H1 (cell line): ENCODE measurements around the gene TNP1. TPM values are rescaled to one million over a fixed set of nuclear protein-coding genes. Genes with fewer than 3 reads are reported as not detected.

Experiments used
- CTCF ChIA-PET: fragments of 300-600 bp; sonication (Branson Sonifier 250); formaldehyde crosslinking; loops from one replicate; lab custom pipeline; 2021; ENCODE audit not compliant: partially characterized antibody; lab: Charles Lee
- POLR2A ChIA-PET: fragments of 300-600 bp; sonication (Branson Sonifier 250); formaldehyde crosslinking; loops from one replicate; lab custom pipeline; 2021; ENCODE audit warnings: inconsistent platforms; ENCODE audit not compliant: partially characterized antibody; lab: Charles Lee
- DNase-seq, 2 experiments: peaks; one replicate each; pipeline versions ENCODE4 v3.0.0 to v3.0.0-alpha.2; 2010 to 2022; ENCODE audit warnings: low spot score in 2 of 2, low read depth in 1 of 2, mixed read lengths in 1 of 2
- FAIRE-seq: peaks from 2 replicates; lab custom pipeline; 2011; peaks lifted over from hg19 to GRCh38; lab: Jason Lieb, UNC
- H2AFZ ChIP-seq: 2 replicates; pipeline ENCODE4 v1.8.1; 2012; ENCODE audit warnings: low read length, inconsistent platforms
- H2AK5ac ChIP-seq: 2 replicates; pipeline ENCODE4 v1.6.1; 2013; ENCODE audit warnings: low read depth, low read length
- H2BK120ac ChIP-seq: replicated peaks from 2 replicates; pipeline ENCODE3; 2013; ENCODE audit warnings: low read depth, low read length, inconsistent platforms
- H2BK12ac ChIP-seq: 2 replicates; pipeline ENCODE4 v1.6.1; 2013; ENCODE audit warnings: low read depth, low read length
- H2BK15ac ChIP-seq: 2 replicates; pipeline ENCODE4 v1.6.1; 2013; ENCODE audit warnings: low read length
- H2BK20ac ChIP-seq: 2 replicates; pipeline ENCODE4 v1.6.1; 2013; ENCODE audit warnings: low read length
- H2BK5ac ChIP-seq: 2 replicates; pipeline ENCODE4 v1.6.1; 2013; ENCODE audit warnings: low read depth, low read length
- H3K14ac ChIP-seq: 2 replicates; pipeline ENCODE4 v1.6.1; 2013; ENCODE audit warnings: inconsistent platforms; ENCODE audit not compliant: insufficient read length
- H3K18ac ChIP-seq: 2 replicates; pipeline ENCODE4 v1.6.1; 2013; ENCODE audit warnings: low read length; ENCODE audit errors: extremely low read depth
- H3K23ac ChIP-seq: 2 replicates; pipeline ENCODE4 v1.6.1; 2013; ENCODE audit warnings: inconsistent platforms; ENCODE audit not compliant: insufficient read length
- H3K23me2 ChIP-seq: 2 replicates; pipeline ENCODE4 v1.6.1; 2013; ENCODE audit warnings: low read depth, low read length
- H3K27ac ChIP-seq: 2 replicates; pipeline ENCODE4 v1.6.1; 2011; ENCODE audit warnings: low read depth, low read length, inconsistent platforms
- H3K27me3 ChIP-seq, 4 experiments: replicated peaks in 1 of 4; 1 replicate in 1 of 4; 2 replicates in 3 of 4; pipeline versions ENCODE4 v1.6.1 to v1.8.1; 2011 to 2013; ENCODE audit warnings: low read length in 3 of 4, mild to moderate bottlenecking in 3 of 4, inconsistent platforms in 2 of 4, mixed read lengths in 2 of 4, moderate library complexity in 1 of 4; ENCODE audit not compliant: control insufficient read depth in 3 of 4, insufficient read depth in 3 of 4; ENCODE audit errors: extremely low read depth in 1 of 4
- H3K36me3 ChIP-seq, 4 experiments: 2 replicates each; pipeline versions ENCODE4 v1.6.1 to v1.8.1; 2011 to 2013; ENCODE audit warnings: mild to moderate bottlenecking in 4 of 4, low read length in 3 of 4, moderate library complexity in 2 of 4, control low read depth in 1 of 4, inconsistent platforms in 1 of 4; ENCODE audit not compliant: insufficient read depth in 4 of 4, control insufficient read depth in 2 of 4
- H3K4ac ChIP-seq: replicated peaks from 2 replicates; pipeline ENCODE3; 2013; ENCODE audit warnings: low read length, low read depth, mixed read lengths, inconsistent platforms; ENCODE audit not compliant: insufficient read length
- H3K4me1 ChIP-seq, 4 experiments: replicated peaks in 1 of 4; 1 replicate in 1 of 4; 2 replicates in 3 of 4; pipeline versions ENCODE4 v1.6.1 to v1.8.1; 2011 to 2013; ENCODE audit warnings: low read length in 3 of 4, inconsistent platforms in 2 of 4, mixed read lengths in 1 of 4; ENCODE audit not compliant: insufficient read depth in 4 of 4, control insufficient read depth in 3 of 4
- H3K4me2 ChIP-seq, 2 experiments: 2 replicates each; pipeline versions ENCODE4 v1.6.1 to v1.8.1; 2011 to 2013; ENCODE audit warnings: low read depth in 2 of 2, low read length in 2 of 2, control low read depth in 1 of 2, inconsistent platforms in 1 of 2, mild to moderate bottlenecking in 1 of 2; ENCODE audit not compliant: insufficient read depth in 1 of 2
- H3K4me3 ChIP-seq, 4 experiments: fragments of 200-600, 300-600 bp in 1 of 4; sonication (generic), shearing (Covaris generic), sonication (Bioruptor Twin) in 1 of 4; 2 replicates each; pipeline versions ENCODE4 v1.5.1 to v1.8.1; 2011 to 2016; ENCODE audit warnings: low read length in 4 of 4, low read depth in 3 of 4, control low read depth in 2 of 4, inconsistent platforms in 2 of 4, mild to moderate bottlenecking in 2 of 4, mixed read lengths in 1 of 4, moderate library complexity in 1 of 4; ENCODE audit not compliant: insufficient read depth in 2 of 4; ENCODE audit errors: extremely low read depth in 1 of 4
- H3K56ac ChIP-seq: replicated peaks from 2 replicates; pipeline ENCODE3; 2013; ENCODE audit warnings: low read depth, mild to moderate bottlenecking, mixed read lengths, low read length, inconsistent platforms; ENCODE audit not compliant: insufficient read length
- H3K79me1 ChIP-seq: 2 replicates; pipeline ENCODE4 v1.6.1; 2013; ENCODE audit warnings: low read depth, low read length, control low read depth
- H3K79me2 ChIP-seq, 2 experiments: 2 replicates each; pipeline versions ENCODE4 v1.6.1 to v1.8.1; 2012 to 2013; ENCODE audit warnings: low read length in 2 of 2, mild to moderate bottlenecking in 2 of 2, inconsistent platforms in 1 of 2; ENCODE audit not compliant: insufficient read depth in 2 of 2, control insufficient read depth in 1 of 2
- H3K9ac ChIP-seq, 4 experiments: replicated peaks in 1 of 4; 1 replicate in 1 of 4; 2 replicates in 3 of 4; pipeline versions ENCODE4 v1.6.1 to v1.8.1; 2011 to 2013; ENCODE audit warnings: low read depth in 3 of 4, low read length in 3 of 4, control low read depth in 2 of 4, mild to moderate bottlenecking in 2 of 4, moderate library complexity in 2 of 4, inconsistent platforms in 1 of 4; ENCODE audit errors: extremely low read depth in 1 of 4
- H3K9me3 ChIP-seq, 2 experiments: 2 replicates each; pipeline versions ENCODE4 v1.6.1 to v1.8.1; 2012 to 2013; ENCODE audit warnings: mild to moderate bottlenecking in 2 of 2, moderate library complexity in 2 of 2, control low read depth in 1 of 2, inconsistent platforms in 1 of 2, low read depth in 1 of 2, low read length in 1 of 2, mixed read lengths in 1 of 2; ENCODE audit not compliant: insufficient read depth in 2 of 2
- H4K20me1 ChIP-seq, 2 experiments: replicated peaks in 1 of 2; 2 replicates each; pipeline versions ENCODE3 to v1.8.1; 2011 to 2013; ENCODE audit warnings: inconsistent platforms in 2 of 2, low read length in 2 of 2, mild to moderate bottlenecking in 1 of 2; ENCODE audit not compliant: insufficient read depth in 2 of 2, control insufficient read depth in 1 of 2
- H4K5ac ChIP-seq: 2 replicates; pipeline ENCODE4 v1.6.1; 2013; ENCODE audit warnings: low read length, low read depth, mixed read lengths, inconsistent platforms; ENCODE audit not compliant: insufficient read length
- H4K8ac ChIP-seq: 2 replicates; pipeline ENCODE4 v1.8.0; 2013; ENCODE audit warnings: mild to moderate bottlenecking, moderate library complexity, low read length, inconsistent platforms; ENCODE audit not compliant: insufficient read depth; ENCODE audit errors: extremely low read depth
- H4K91ac ChIP-seq: replicated peaks from 2 replicates; pipeline ENCODE3; 2013; ENCODE audit warnings: low read length, mixed read lengths, inconsistent platforms; ENCODE audit not compliant: insufficient read length
- GTF2F1 ChIP-seq: IDR thresholded peaks from 2 replicates; pipeline ENCODE4 v1.6.1; 2012; ENCODE audit warnings: low read depth, low read length, improper control_type of control experiment, borderline replicate concordance
- MAFK ChIP-seq: IDR thresholded peaks from 2 replicates; pipeline ENCODE4 v1.6.1; 2012; ENCODE audit warnings: low read depth, mild to moderate bottlenecking, improper control_type of control experiment, low read length
- ZNF274 ChIP-seq: IDR thresholded peaks from 2 replicates; pipeline ENCODE4 v1.7.0; 2012; ENCODE audit warnings: low read length, borderline replicate concordance; ENCODE audit errors: extremely low read depth
- WGBS, 2 experiments: shearing (Covaris generic) in 1 of 2; methylation state at CpG; one replicate each; pipeline versions ENCODE4 v1.1.6 to v1.1.7; 2013 to 2015; ENCODE audit warnings: low lambda C conversion rate in 2 of 2, mixed read lengths in 2 of 2, inconsistent platforms in 1 of 2, low coverage in 1 of 2, missing lambda C conversion rate in 1 of 2; ENCODE audit not compliant: insufficient replicate concordance in 2 of 2, insufficient coverage in 1 of 2, insufficient read length in 1 of 2; ENCODE audit errors: extremely low coverage in 1 of 2, missing lambda C conversion rate in 1 of 2; 5-methylcytosine and 5-hydroxymethylcytosine counted together
- polyA plus RNA-seq, 7 experiments: library from polyadenylated mRNA; depleted of rRNA in 3 of 7; stranded (reverse) in 5 of 7; unstranded in 2 of 7; fragments of >200 nt in 5 of 7; fragments of 200-250 nt in 2 of 7; gene quantifications; 1 replicate in 5 of 7; 2 replicates in 1 of 7; 4 replicates in 1 of 7; pipeline versions ENCODE4 v1.2.1 to v1.2.3, GENCODE V29; 2011 to 2013; ENCODE audit warnings: missing spikeins in 2 of 7, mixed read lengths in 2 of 7
- total RNA-seq: library from RNA; stranded (reverse); fragmentation: NEBNext Ultra II Directional; extraction: Animal tissue kit (Norgen Biotek cat#: 25700); gene quantifications from 2 replicates; pipeline ENCODE4 v1.2.1, GENCODE V29; 2021
- TF ChIP-seq, protein P1 (sequence below): IDR thresholded peaks from 2 replicates; pipeline ENCODE4 v1.6.1; 2011; ENCODE audit warnings: low read length, improper control_type of control experiment

Gene TNP1
- total and polyA plus RNA-seq, 2 of the 8 experiments (the other 6 are each of a cell fraction or from before 2014, with no cell fraction given) = not detected

DNA sequence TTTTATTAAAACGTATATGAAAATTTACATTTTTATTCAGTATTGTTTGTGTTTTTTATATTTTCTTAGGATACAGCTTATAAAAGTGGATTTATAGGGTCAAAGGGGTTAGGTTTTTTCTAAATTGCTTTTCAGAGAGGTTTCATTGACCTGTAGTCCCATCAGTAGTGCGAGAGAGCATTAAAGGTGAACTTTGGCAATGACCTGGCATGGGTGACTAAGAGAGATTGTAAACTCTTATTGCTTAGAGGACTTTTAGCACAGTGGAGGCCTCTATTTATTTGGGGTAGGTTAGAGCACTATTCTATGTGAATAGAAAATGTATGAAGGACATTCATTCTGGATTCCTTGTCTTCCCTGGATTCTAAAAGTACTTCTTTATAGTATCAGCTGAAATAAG lies 16.0 kb upstream of the TNP1 start:
- ChIA-PET CTCF (interaction anchor here (0.7 to 1.0 kb wide), 2 partner anchors 89 to 599 kb away, joined by 3 read pairs; no protein-coding TSS in a partner anchor), POLR2A (no interaction called here)
- Histone ChIP-seq H3K18ac (no peak overlapping the region), H3K4me2 (no peak overlapping the region), H4K91ac (no peak overlapping the region), H2AFZ (no peak overlapping the region), H3K27ac (no peak overlapping the region), H3K27me3 (no peaks in the 10 kb centered on the region), H3K4ac (no peak overlapping the region), H2BK120ac (no peak overlapping the region), H3K36me3 (no peaks in the 10 kb centered on the region), H3K23ac (no peak overlapping the region), H3K23me2 (no peaks in the 10 kb centered on the region), H2BK15ac (no peak overlapping the region), H2BK20ac (no peak overlapping the region), H3K9ac (no peak overlapping the region), H3K79me2 (no peaks in the 10 kb centered on the region), H4K20me1 (no peaks in the 10 kb centered on the region), H3K56ac (no peak overlapping the region), H3K79me1 (no peaks in the 10 kb centered on the region), H2AK5ac (no peak overlapping the region), H3K14ac (no peak overlapping the region), H4K8ac (no peak overlapping the region), H3K4me3 (no peak overlapping the region), H3K4me1 (no peaks in the 10 kb centered on the region), H2BK12ac (no peak overlapping the region), H2BK5ac (no peak overlapping the region), H3K9me3 (no peaks in the 10 kb centered on the region), H4K5ac (no peak overlapping the region)
- TF ChIP-seq, protein P1, sequence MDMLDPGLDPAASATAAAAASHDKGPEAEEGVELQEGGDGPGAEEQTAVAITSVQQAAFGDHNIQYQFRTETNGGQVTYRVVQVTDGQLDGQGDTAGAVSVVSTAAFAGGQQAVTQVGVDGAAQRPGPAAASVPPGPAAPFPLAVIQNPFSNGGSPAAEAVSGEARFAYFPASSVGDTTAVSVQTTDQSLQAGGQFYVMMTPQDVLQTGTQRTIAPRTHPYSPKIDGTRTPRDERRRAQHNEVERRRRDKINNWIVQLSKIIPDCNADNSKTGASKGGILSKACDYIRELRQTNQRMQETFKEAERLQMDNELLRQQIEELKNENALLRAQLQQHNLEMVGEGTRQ = no peak
- TF ChIP-seq MAFK = no peak
- no peak for TF ChIP-seq GTF2F1
- no peak for TF ChIP-seq ZNF274
- WGBS, 2 experiments = 94% methylated on average over 2 of the region's 2 CpGs; no CpG with 5 or more reads in 1 of the 2 experiments
- no peak for DNase-seq
- FAIRE-seq = no peak
